ENCODE measurements around the gene TMEM95. TPM values are rescaled to one million over a fixed set of nuclear protein-coding genes. Genes with fewer than 3 reads are reported as not detected.

The TMEM95 gene
- polyA plus RNA-seq, 1 donor from 2014 or later: not detected

DNA sequence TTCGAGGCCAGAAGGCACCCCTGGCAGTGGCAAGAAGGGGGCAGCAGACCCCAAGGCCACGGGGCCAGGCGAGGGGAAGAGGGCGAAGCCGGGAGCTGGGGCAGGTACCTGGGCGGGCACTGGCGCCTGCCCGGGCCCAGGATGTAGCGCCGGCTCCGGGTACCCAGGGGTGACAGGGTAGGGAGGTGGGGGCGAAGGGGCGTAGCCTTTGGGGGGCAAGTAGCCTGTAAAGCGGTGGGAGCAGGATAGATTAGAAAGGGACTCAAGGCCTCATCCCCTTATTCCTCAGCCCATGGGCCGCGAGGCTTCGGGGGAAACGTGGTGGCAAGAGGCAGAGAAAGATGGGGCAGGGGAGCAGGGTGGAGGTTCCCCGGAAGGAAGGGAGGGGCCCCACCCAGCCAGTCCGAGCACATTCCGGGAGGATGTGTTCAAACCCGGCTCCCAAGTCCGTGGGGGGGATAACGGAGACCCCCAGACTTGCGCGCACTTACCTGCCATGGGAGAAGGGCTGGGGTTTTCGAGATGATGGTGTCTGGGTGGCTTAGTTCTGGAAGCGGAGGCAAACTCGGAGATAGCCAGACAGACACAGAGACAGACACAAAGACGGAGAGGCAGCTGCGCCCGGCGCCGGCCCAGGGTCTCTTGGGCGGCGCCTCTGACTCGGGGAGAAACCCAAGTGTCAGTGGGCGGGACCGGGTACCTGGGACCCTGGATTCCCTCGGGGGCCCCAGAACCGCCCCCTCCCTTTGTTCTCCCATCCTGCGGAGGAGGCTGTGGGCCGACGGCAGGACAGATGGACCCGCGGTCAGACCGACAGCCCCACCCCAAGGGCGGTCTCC, 38.9 kb downstream of the TMEM95 start:
- Histone ChIP-seq H3K27me3 (ENCODE audit: insufficient read depth, low read depth, low read length) (no peaks in the 10 kb centered on the region), H3K4me2 (ENCODE audit: low read length) (peak overlapping the region; percentile 80), H3K4me3 (ENCODE audit: low read length) (peak overlapping the region; percentile 93), H3K79me2 (replicated peaks; ENCODE audit: insufficient read depth, low read length) (no peaks in the 10 kb centered on the region), H3K36me3 (ENCODE audit: insufficient read depth, low read length) (peaks cover 6% of the 10 kb centered on the region), H3K9me2 (ENCODE audit: insufficient read depth, low read length) (no peaks in the 10 kb centered on the region), H2AFZ (ENCODE audit: low read depth, low read length) (peak overlapping the region; percentile 65), H3K27ac (ENCODE audit: low read length) (peak overlapping the region; percentile 58), H4K20me1 (ENCODE audit: insufficient read depth) (no peaks in the 10 kb centered on the region), H3K9me3 (ENCODE audit: low read length) (no peaks in the 10 kb centered on the region), H3F3A (ENCODE audit: insufficient read depth, low read length, poor library complexity, severe bottlenecking) (no peaks in the 10 kb centered on the region), H3K9ac (ENCODE audit: low read length) (peak overlapping the region; percentile 93)
- TF ChIP-seq, protein P1, sequence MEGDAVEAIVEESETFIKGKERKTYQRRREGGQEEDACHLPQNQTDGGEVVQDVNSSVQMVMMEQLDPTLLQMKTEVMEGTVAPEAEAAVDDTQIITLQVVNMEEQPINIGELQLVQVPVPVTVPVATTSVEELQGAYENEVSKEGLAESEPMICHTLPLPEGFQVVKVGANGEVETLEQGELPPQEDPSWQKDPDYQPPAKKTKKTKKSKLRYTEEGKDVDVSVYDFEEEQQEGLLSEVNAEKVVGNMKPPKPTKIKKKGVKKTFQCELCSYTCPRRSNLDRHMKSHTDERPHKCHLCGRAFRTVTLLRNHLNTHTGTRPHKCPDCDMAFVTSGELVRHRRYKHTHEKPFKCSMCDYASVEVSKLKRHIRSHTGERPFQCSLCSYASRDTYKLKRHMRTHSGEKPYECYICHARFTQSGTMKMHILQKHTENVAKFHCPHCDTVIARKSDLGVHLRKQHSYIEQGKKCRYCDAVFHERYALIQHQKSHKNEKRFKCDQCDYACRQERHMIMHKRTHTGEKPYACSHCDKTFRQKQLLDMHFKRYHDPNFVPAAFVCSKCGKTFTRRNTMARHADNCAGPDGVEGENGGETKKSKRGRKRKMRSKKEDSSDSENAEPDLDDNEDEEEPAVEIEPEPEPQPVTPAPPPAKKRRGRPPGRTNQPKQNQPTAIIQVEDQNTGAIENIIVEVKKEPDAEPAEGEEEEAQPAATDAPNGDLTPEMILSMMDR (IDR thresholded peaks at IDR 0.05; ENCODE audit: poor library complexity, severe bottlenecking): peak; percentile 48
- peak; percentile 1 for TF ChIP-seq POLR2AphosphoS5 (IDR thresholded peaks at IDR 0.05)
- no peak for TF ChIP-seq EZH2 (IDR thresholded peaks at IDR 0.05; ENCODE audit: borderline replicate concordance, insufficient read depth, low read length, poor library complexity, severe bottlenecking)
- peak; percentile 23 for TF ChIP-seq MXI1 (conservative IDR thresholded peaks at IDR 0.05; ENCODE audit: poor library complexity, severe bottlenecking)
- TF ChIP-seq EP300 (conservative IDR thresholded peaks at IDR 0.05; ENCODE audit: poor library complexity, severe bottlenecking): no peak
- TF ChIP-seq RAD21 (conservative IDR thresholded peaks at IDR 0.05): peak; percentile 47
- TF ChIP-seq TAF1 (IDR thresholded peaks at IDR 0.05; ENCODE audit: low read depth): no peak
- peak; percentile 31 for TF ChIP-seq SMC3 (conservative IDR thresholded peaks at IDR 0.05; ENCODE audit: poor library complexity)

DNA sequence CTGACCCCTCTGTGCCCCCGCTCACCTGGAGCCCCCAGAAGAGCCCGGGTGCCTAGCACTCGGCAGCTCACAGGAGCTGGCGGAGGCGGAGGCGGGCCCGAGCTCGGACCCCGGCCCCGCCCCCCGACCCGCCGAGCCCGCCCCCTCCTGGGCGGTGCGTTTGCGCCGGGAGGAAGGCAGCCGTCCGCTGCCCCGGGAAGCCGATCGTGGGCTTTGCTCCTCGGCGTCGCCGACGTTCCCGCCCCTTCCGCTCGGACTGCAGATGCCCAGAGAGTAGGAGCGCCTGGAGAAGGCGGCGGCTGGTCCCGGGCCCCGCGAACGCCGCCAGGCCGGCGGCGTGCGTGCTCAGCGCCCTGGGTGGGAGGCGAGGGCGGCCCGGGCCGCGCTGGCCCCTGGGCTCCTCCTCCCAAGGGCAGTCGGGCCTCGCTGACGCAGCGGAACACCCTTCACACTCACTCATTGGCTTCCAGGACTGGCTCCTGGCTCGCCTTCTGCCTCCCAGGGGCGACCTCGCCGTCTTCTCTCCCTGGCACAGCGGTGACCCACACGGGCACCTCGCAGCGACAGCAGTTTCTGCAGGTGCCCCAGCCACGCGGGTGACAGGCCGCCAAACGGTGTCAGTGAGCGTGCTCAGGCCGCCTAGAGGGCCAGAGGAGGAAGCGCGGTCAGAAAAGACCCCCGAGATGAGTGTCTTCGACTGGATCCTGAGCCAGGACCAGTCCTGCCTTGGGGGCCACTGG, 39.7 kb downstream of the TMEM95 start, which contains the start of gene PLSCR3:
Gene PLSCR3, minus strand, starts transcription at position 74 of the 740 bp plus-strand sequence. CDS start 415 bp downstream, outside the sequence.
- TF ChIP-seq EP300 (conservative IDR thresholded peaks at IDR 0.05; ENCODE audit: poor library complexity, severe bottlenecking) (peak; percentile 14), EZH2 (IDR thresholded peaks at IDR 0.05; ENCODE audit: borderline replicate concordance, insufficient read depth, low read length, poor library complexity, severe bottlenecking) (no peak), MXI1 (conservative IDR thresholded peaks at IDR 0.05; ENCODE audit: poor library complexity, severe bottlenecking) (peak; percentile 87), POLR2AphosphoS5 (IDR thresholded peaks at IDR 0.05) (peak; percentile 71), SMC3 (conservative IDR thresholded peaks at IDR 0.05; ENCODE audit: poor library complexity) (peak; percentile 59), TAF1 (IDR thresholded peaks at IDR 0.05; ENCODE audit: low read depth) (no peak), RAD21 (conservative IDR thresholded peaks at IDR 0.05) (peak; percentile 46)
- TF ChIP-seq, protein P1 (IDR thresholded peaks at IDR 0.05; ENCODE audit: poor library complexity, severe bottlenecking): peak; percentile 72
- TF ChIP-seq, protein P2, sequence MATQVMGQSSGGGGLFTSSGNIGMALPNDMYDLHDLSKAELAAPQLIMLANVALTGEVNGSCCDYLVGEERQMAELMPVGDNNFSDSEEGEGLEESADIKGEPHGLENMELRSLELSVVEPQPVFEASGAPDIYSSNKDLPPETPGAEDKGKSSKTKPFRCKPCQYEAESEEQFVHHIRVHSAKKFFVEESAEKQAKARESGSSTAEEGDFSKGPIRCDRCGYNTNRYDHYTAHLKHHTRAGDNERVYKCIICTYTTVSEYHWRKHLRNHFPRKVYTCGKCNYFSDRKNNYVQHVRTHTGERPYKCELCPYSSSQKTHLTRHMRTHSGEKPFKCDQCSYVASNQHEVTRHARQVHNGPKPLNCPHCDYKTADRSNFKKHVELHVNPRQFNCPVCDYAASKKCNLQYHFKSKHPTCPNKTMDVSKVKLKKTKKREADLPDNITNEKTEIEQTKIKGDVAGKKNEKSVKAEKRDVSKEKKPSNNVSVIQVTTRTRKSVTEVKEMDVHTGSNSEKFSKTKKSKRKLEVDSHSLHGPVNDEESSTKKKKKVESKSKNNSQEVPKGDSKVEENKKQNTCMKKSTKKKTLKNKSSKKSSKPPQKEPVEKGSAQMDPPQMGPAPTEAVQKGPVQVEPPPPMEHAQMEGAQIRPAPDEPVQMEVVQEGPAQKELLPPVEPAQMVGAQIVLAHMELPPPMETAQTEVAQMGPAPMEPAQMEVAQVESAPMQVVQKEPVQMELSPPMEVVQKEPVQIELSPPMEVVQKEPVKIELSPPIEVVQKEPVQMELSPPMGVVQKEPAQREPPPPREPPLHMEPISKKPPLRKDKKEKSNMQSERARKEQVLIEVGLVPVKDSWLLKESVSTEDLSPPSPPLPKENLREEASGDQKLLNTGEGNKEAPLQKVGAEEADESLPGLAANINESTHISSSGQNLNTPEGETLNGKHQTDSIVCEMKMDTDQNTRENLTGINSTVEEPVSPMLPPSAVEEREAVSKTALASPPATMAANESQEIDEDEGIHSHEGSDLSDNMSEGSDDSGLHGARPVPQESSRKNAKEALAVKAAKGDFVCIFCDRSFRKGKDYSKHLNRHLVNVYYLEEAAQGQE (IDR thresholded peaks at IDR 0.05; ENCODE audit: borderline replicate concordance): no peak
- Histone ChIP-seq H2AFZ (ENCODE audit: low read depth, low read length) (peak within 1 kb of the TSS; percentile 65), H3K79me2 (replicated peaks; ENCODE audit: insufficient read depth, low read length) (no peaks in the 10 kb centered on the region), H3K27ac (ENCODE audit: low read length) (peak within 1 kb of the TSS; percentile 67), H3K4me2 (ENCODE audit: low read length) (peak within 1 kb of the TSS; percentile 80), H3F3A (ENCODE audit: insufficient read depth, low read length, poor library complexity, severe bottlenecking) (no peaks in the 10 kb centered on the region), H4K20me1 (ENCODE audit: insufficient read depth) (no peaks in the 10 kb centered on the region), H3K4me3 (ENCODE audit: low read length) (peak within 1 kb of the TSS; percentile 93), H3K9ac (ENCODE audit: low read length) (peak within 1 kb of the TSS; percentile 93), H3K36me3 (ENCODE audit: insufficient read depth, low read length) (no peaks in the 10 kb centered on the region), H3K9me3 (ENCODE audit: low read length) (no peaks in the 10 kb centered on the region), H3K9me2 (ENCODE audit: insufficient read depth, low read length) (no peaks in the 10 kb centered on the region), H3K27me3 (ENCODE audit: insufficient read depth, low read depth, low read length) (no peaks in the 10 kb centered on the region)

Measured in neural cell (in vitro differentiated cells).